GM18873 (cell line): ENCODE measurements around the gene MSTN.

Experiments
- ATAC-seq: cut with Tn5 transposase; IDR thresholded peaks from one replicate; pipeline ENCODE4 v1.9.1; 2021; ENCODE audit warnings: mild to moderate bottlenecking, moderate library complexity, moderate number of reproducible peaks; ENCODE audit not compliant: unreplicated experiment, low FRiP score

The MSTN gene

GRCh38 chr2:190062601-190063000 is at the start of gene MSTN:
MSTN (minus strand) TSS chr2:190062729; CDS start chr2:190062596, 133 bp downstream.
- no peak for ATAC-seq

GRCh38 chr2:190111166-190111565 is 48.6 kb upstream of the MSTN start:
- ATAC-seq = no peak

- no peak for ATAC-seq
These were observed 48.2 kb upstream of the MSTN start for GRCh38 chr2:190110699-190111098.

- no peak for ATAC-seq
These were observed 47.6 kb upstream of the MSTN start for GRCh38 chr2:190110131-190110530.

GRCh38 chr2:190107409-190107808 is 44.9 kb upstream of the MSTN start:
- ATAC-seq = no peak

- ATAC-seq = no peak
These were observed 44.3 kb upstream of the MSTN start for GRCh38 chr2:190106783-190107182.

GRCh38 chr2:190105554-190105953 is 43.0 kb upstream of the MSTN start:
- ATAC-seq = no peak

- no peak for ATAC-seq
These were observed 40.6 kb upstream of the MSTN start for GRCh38 chr2:190103144-190103543.

GRCh38 chr2:190099890-190100697 is 37.6 kb upstream of the MSTN start:
- ATAC-seq = no peak

GRCh38 chr2:190098851-190099250 is 36.3 kb upstream of the MSTN start:
- no peak for ATAC-seq

- no peak for ATAC-seq
These were observed 34.6 kb upstream of the MSTN start for GRCh38 chr2:190097115-190097514.

- no peak for ATAC-seq
These were observed 31.9 kb upstream of the MSTN start for GRCh38 chr2:190094316-190094871.

- ATAC-seq = no peak
These were observed 31.3 kb upstream of the MSTN start for GRCh38 chr2:190093793-190094192.

GRCh38 chr2:190090148-190090547 is 27.6 kb upstream of the MSTN start:
- ATAC-seq = peak; percentile 64

- ATAC-seq = peak; percentile 51
These were observed 26.4 kb upstream of the MSTN start for GRCh38 chr2:190088917-190089316.

GRCh38 chr2:190084704-190085103 is 22.2 kb upstream of the MSTN start:
- ATAC-seq = no peak

GRCh38 chr2:190082118-190082517 is 19.6 kb upstream of the MSTN start:
- no peak for ATAC-seq

GRCh38 chr2:190080527-190081049 is 18.1 kb upstream of the MSTN start:
- ATAC-seq = no peak

- no peak for ATAC-seq
These were observed 16.6 kb upstream of the MSTN start for GRCh38 chr2:190079160-190079559.

GRCh38 chr2:190075623-190076022 is 13.1 kb upstream of the MSTN start:
- ATAC-seq = no peak

GRCh38 chr2:190069936-190070696 is 7.6 kb upstream of the MSTN start:
- ATAC-seq = no peak
